Ovary (tissue), 9 donors: ENCODE measurements around the gene BCL11B. TPM values are rescaled to one million over a fixed set of nuclear protein-coding genes. Genes with fewer than 3 reads are reported as not detected.

Experiments used
- DNase-seq, 5 donors: peaks; one replicate each; pipeline ENCODE4 v3.0.0-alpha.2; 2019 to 2020
- H3K27ac ChIP-seq, 2 donors: fragments of 200-600 bp; one replicate each; pipeline versions ENCODE4 v1.5.1 to v1.8.0; 2019 to 2022
- H3K27me3 ChIP-seq: fragments of 200-600 bp; one replicate; pipeline ENCODE4 v1.8.0; 2022
- H3K36me3 ChIP-seq: fragments of 200-600 bp; sonication (generic); one replicate; pipeline ENCODE4 v1.5.1; 2019
- H3K4me1 ChIP-seq: one replicate; pipeline ENCODE4 v1.8.1; 2013; ENCODE audit warnings: mild to moderate bottlenecking, moderate library complexity; ENCODE audit not compliant: insufficient read depth
- H3K4me3 ChIP-seq: fragments of 200-600 bp; sonication (generic); one replicate; pipeline ENCODE4 v1.5.1; 2017
- H3K9me3 ChIP-seq, 2 donors: fragments of 200-600 bp in 1 of 2; sonication (generic) in 1 of 2; one replicate each; pipeline versions ENCODE4 v1.5.1 to v1.8.1; 2013 to 2019; ENCODE audit warnings: mild to moderate bottlenecking in 1 of 2, moderate library complexity in 1 of 2
- EP300 ChIP-seq: sonication (generic); formaldehyde crosslinking; IDR thresholded peaks from one replicate; pipeline ENCODE4 v1.6.1; 2017; ENCODE audit warnings: antibody characterized with exemption
- POLR2A ChIP-seq: fragments of 450-650 bp; IDR thresholded peaks from one replicate; pipeline ENCODE4 v1.6.1; 2017; ENCODE audit warnings: antibody characterized with exemption, mild to moderate bottlenecking, moderate library complexity
- WGBS, 3 donors: extraction: QIAGEN DNeasy Blood & Tissue Kit in 1 of 3; methylation state at CpG; one replicate each; pipeline versions ENCODE4 v1.1.5 to v1.1.7; 2013 to 2017; 5-methylcytosine and 5-hydroxymethylcytosine counted together
- intact Hi-C, 4 donors: fragments of 100-400 bp; cut with DNase I; formaldehyde crosslinking; loops; one replicate each; pipeline versions ENCODE4 v1.11.0 to v1.15.1; 2022 to 2023
- polyA plus RNA-seq, 2 donors: library from polyadenylated mRNA; stranded (reverse); fragments of 200-250 nt in 1 of 2; fragments of 350-450 nt in 1 of 2; fragmentation: Illumina TruSeq in 1 of 2; extraction: RNeasy Lipid Tissue Mini Kit (QIAGEN cat#74804) in 1 of 2; gene quantifications; one replicate each; pipeline ENCODE4 v1.2.3, GENCODE V29; 2013 to 2014
- total RNA-seq, 7 donors: library from RNA; depleted of rRNA in 2 of 7; stranded (reverse); fragments of >200 nt in 2 of 7; fragmentation: NEBNext Ultra II Directional in 3 of 7; extraction: Animal tissue kit (Norgen Biotek cat#: 25700) in 3 of 7; gene quantifications; one replicate each; pipeline versions ENCODE4 v1.1.0 to v1.2.4, GENCODE V29; 2016 to 2023
- TF ChIP-seq, protein P1 (sequence below), 3 donors: fragments of 450-650 bp in 2 of 3; fragments of 200-600 bp in 1 of 3; IDR thresholded peaks; one replicate each; pipeline versions ENCODE4 v1.5.1 to v1.8.0; 2016 to 2022; ENCODE audit warnings: antibody characterized with exemption in 3 of 3, mild to moderate bottlenecking in 1 of 3
- donor health status: DM: no; HTN: no; CAD: no; lungs with moderate emphysema.
- donor health status: DM: no; HTN: no; CAD: no.
- donor health status: Bipolar disorder and iron deficiency.
- donor health status: DM: yes; HTN: yes; CAD: no.
- donor health status: DM: no; HTN: no; CAD: no.
- donor health status: DM: yes; HTN: yes; CAD: no.

The BCL11B gene
- total and polyA plus RNA-seq, 9 donors = 0.08 to 0.84 (median 0.43) TPM

DNA sequence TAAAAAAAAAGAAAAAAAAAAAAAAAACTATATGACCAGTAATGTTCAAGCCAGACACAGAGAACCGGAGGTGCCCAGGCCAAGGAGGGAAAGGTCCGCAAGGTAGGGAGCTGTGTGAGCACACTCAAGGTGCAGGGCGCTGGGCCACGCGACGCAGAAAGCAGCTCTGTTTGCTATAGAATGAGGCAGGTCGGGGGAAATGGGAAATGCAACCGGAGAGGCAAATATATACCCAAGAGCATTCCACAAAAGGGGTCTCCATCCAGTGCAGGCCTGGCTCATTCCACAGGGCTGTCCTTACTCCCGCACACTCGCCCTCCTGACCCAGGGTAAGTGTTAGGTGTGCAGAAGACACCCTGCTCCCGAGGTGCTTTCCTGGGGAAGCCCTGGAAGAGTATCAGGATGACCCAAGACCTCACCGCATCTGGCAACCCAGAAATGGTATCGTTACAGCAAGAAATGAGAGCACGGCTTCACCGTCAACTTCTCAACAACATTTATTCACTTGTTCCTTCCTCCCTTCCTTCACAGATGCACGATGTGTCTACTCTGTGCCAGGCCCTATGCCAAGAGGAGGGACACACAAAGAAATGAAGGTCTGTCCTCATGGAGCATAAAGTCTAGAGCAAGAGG lies 86.4 kb downstream of the BCL11B start:
- DNase-seq = no peak
- WGBS, 3 donors = 94 to 96% (median 96%) methylated on average over 16 of the region's 16 CpGs
- Histone ChIP-seq H3K27ac (no peak overlapping the region), H3K4me1 (no peaks in the 10 kb centered on the region), H3K27me3 (no peaks in the 10 kb centered on the region), H3K9me3 (no peaks in the 10 kb centered on the region), H3K36me3 (no peaks in the 10 kb centered on the region), H3K4me3 (no peak overlapping the region)
- no peak for TF ChIP-seq EP300
- TF ChIP-seq, protein P1, sequence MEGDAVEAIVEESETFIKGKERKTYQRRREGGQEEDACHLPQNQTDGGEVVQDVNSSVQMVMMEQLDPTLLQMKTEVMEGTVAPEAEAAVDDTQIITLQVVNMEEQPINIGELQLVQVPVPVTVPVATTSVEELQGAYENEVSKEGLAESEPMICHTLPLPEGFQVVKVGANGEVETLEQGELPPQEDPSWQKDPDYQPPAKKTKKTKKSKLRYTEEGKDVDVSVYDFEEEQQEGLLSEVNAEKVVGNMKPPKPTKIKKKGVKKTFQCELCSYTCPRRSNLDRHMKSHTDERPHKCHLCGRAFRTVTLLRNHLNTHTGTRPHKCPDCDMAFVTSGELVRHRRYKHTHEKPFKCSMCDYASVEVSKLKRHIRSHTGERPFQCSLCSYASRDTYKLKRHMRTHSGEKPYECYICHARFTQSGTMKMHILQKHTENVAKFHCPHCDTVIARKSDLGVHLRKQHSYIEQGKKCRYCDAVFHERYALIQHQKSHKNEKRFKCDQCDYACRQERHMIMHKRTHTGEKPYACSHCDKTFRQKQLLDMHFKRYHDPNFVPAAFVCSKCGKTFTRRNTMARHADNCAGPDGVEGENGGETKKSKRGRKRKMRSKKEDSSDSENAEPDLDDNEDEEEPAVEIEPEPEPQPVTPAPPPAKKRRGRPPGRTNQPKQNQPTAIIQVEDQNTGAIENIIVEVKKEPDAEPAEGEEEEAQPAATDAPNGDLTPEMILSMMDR (IDR thresholded peaks at IDR 0.05) = no peak
- TF ChIP-seq POLR2A = no peak
- intact Hi-C loops = loop anchor here in 1 of 4 donors (10.0 kb wide), 1 partner anchor 161 kb away; no protein-coding TSS in a partner anchor

DNA sequence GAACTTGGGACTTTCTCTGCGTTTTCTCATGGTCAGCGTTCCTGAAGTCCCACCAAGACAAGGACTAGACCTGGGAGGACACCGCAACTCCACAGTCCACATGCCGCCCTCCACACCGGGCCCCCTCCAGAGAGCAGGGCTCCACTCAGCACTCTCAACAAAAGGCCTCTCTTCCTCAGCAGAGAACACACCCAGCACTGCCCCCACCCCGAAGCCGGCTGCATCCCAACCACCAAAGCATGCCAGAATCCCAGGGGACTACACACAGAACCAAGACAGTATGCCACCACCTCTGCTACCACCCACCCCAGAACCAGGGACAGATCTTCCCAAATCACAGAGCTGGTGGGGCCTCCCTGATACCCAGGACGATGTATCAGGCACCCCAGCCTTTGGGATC lies 88.3 kb downstream of the BCL11B start:
- H3K4me3 ChIP-seq = no peak overlapping the region
- no peak for DNase-seq
- no peaks in the 10 kb centered on the region for H3K4me1 ChIP-seq
- H3K27ac ChIP-seq = no peak overlapping the region
- no peaks in the 10 kb centered on the region for H3K36me3 ChIP-seq
- H3K9me3 ChIP-seq = no peaks in the 10 kb centered on the region
- intact Hi-C loops = loop anchor here in 1 of 4 donors (10.0 kb wide), 1 partner anchor 159 kb away; no protein-coding TSS in a partner anchor
- H3K27me3 ChIP-seq = no peaks in the 10 kb centered on the region
- 89 to 91% (median 90%) methylated on average over 8 of the region's 8 CpGs for WGBS, 3 donors
- TF ChIP-seq, protein P1 (IDR thresholded peaks at IDR 0.05) = no peak
- TF ChIP-seq EP300 (no peak), POLR2A (no peak)

DNA sequence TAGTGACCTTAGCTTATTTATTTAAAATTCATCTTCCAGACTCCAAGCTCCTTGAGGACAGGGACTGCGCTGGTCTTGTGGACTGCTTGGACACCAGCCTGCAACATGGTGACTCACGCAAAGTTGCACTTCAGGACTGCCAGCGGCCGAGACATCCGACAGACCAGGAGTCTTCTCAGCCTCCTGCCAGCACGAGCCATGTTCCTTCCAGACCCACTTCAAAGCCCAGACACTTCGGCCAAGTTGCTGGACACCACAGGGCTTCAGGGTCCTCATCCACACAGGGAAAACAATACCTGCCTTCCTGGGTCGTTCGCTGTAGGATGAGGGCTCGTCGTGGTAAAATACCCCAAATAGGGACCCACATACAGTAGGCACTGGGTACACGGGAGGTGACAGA lies 88.7 kb downstream of the BCL11B start:
- intact Hi-C loops = loop anchor here in 1 of 4 donors (10.0 kb wide), 1 partner anchor 159 kb away; no protein-coding TSS in a partner anchor
- Histone ChIP-seq H3K4me3 (no peak overlapping the region), H3K36me3 (no peaks in the 10 kb centered on the region), H3K27me3 (no peaks in the 10 kb centered on the region), H3K4me1 (no peaks in the 10 kb centered on the region), H3K27ac (no peak overlapping the region), H3K9me3 (no peaks in the 10 kb centered on the region)
- TF ChIP-seq, protein P1 (IDR thresholded peaks at IDR 0.05) = no peak
- TF ChIP-seq EP300 = no peak
- no peak for TF ChIP-seq POLR2A
- WGBS, 3 donors = 93 to 97% (median 97%) methylated on average over 12 of the region's 12 CpGs
- no peak for DNase-seq

DNA sequence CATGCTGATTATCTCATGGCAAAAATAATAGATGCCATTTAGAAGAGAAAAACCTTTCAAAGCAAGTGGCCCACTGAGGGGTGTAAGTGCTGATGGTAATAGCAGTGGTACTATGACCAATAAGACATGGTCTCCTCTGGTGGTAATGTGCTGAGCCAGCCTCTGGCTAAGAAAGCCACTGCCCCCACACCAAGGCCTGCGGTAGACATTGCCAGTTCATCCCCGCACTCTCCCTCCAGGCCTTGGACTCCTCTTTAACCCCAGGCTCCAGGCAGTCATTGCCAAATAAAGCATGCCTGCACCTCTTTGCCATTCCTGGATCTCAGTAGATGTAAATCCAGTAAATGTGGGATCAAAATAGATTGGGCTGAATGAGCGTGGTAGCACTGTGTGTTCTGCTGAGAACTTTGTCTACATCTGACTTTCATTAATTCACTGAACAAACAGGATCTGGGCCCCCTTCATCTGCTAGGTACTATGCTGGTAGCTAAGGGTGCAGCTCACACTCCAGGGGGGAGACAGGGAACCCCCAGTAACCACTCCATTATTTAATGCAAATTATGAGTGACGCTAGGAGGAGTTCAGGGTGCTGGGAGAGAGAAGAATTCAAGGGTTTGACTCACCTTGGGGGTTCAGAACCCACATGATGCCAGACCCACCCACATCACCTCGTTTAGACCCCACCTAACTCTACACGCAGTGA lies 89.3 kb downstream of the BCL11B start:
- no peak for DNase-seq
- H3K9me3 ChIP-seq = no peaks in the 10 kb centered on the region
- H3K27ac ChIP-seq = no peak overlapping the region
- no peaks in the 10 kb centered on the region for H3K27me3 ChIP-seq
- no peaks in the 10 kb centered on the region for H3K4me1 ChIP-seq
- H3K36me3 ChIP-seq = no peaks in the 10 kb centered on the region
- TF ChIP-seq EP300 = no peak
- TF ChIP-seq, protein P1 (IDR thresholded peaks at IDR 0.05) = no peak
- no peak for TF ChIP-seq POLR2A
- 86 to 93% (median 92%) methylated on average over 6 of the region's 6 CpGs for WGBS, 3 donors
- intact Hi-C loops = loop anchor here in 1 of 4 donors (10.0 kb wide), 1 partner anchor 158 kb away; no protein-coding TSS in a partner anchor
- H3K4me3 ChIP-seq = no peak overlapping the region
